ENCODE measurements around the gene NEK1. TPM values are rescaled to one million over a fixed set of nuclear protein-coding genes. Genes with fewer than 3 reads are reported as not detected.
A peak's percentile ranks its signal among the peaks of the same experiment; 100 is the strongest.

The NEK1 gene
- 10 to 100 TPM in 3 of 6 experiments, 1 to 10 TPM in 3; 9.4 to 11.1 (median 10.0) TPM for total RNA-seq (2021; fragmentation: NEBNext Ultra II Directional; extraction: Animal tissue kit (Norgen Biotek cat#: 25700))
- long read RNA-seq, partial matches to known transcripts: 12 of 15 reads
- long read RNA-seq, other reads (novel, unspliced or antisense): 3 of 15 reads

GRCh38 chr4:169611991-169612870 is at the start of gene NEK1:
TSS of gene NEK1 (minus strand) at chr4:169612583. CDS start at chr4:169602630, 9,953 bp downstream.
- Mint-ChIP-seq H3K9me3 (no peaks in the 10 kb centered on the region), H3K4me3 (peak within 1 kb of the TSS; percentile 99), H3K4me1 (ENCODE audit: low read depth) (peaks cover 34% of the 10 kb centered on the region), H3K36me3 (ENCODE audit: low read depth) (no peaks in the 10 kb centered on the region), H3K27me3 (ENCODE audit: insufficient read depth) (no peaks in the 10 kb centered on the region), H3K27ac (peak within 1 kb of the TSS; percentile 100)
- TF ChIP-seq CTCF (IDR thresholded peaks at IDR 0.05): peak; percentile 28; the same call in 1 of the 2 replicates
- peak; percentile 81 for DNase-seq

GRCh38 chr4:169661761-169662160 is 49.4 kb upstream of the NEK1 start:
- Mint-ChIP-seq H3K27ac (peak overlapping the region; percentile 99; the same call in 1 of the 2 replicates), H3K9me3 (no peaks in the 10 kb centered on the region), H3K27me3 (ENCODE audit: insufficient read depth) (no peaks in the 10 kb centered on the region), H3K36me3 (ENCODE audit: low read depth) (peaks cover 7% of the 10 kb centered on the region), H3K4me3 (peak overlapping the region; percentile 92; the same call in 1 of the 2 replicates), H3K4me1 (ENCODE audit: low read depth) (peaks cover 62% of the 10 kb centered on the region)
- DNase-seq: no peak
- no peak for TF ChIP-seq CTCF (IDR thresholded peaks at IDR 0.05)

- Mint-ChIP-seq H3K36me3 (ENCODE audit: low read depth) (no peaks in the 10 kb centered on the region), H3K4me3 (peak overlapping the region; percentile 92), H3K27ac (peak overlapping the region; percentile 99), H3K4me1 (ENCODE audit: low read depth) (peaks cover 62% of the 10 kb centered on the region), H3K9me3 (no peaks in the 10 kb centered on the region), H3K27me3 (ENCODE audit: insufficient read depth) (no peaks in the 10 kb centered on the region)
- TF ChIP-seq CTCF (IDR thresholded peaks at IDR 0.05): no peak
- no peak for DNase-seq
Measured at GRCh38 chr4:169660929-169661328, 48.5 kb upstream of the NEK1 start.

GRCh38 chr4:169659716-169660670 is 47.6 kb upstream of the NEK1 start:
- no peaks in the 10 kb centered on the region for H3K9me3 Mint-ChIP-seq
- H3K27ac Mint-ChIP-seq: peak overlapping the region; percentile 99
- H3K27me3 Mint-ChIP-seq (ENCODE audit: insufficient read depth): no peaks in the 10 kb centered on the region
- H3K4me1 Mint-ChIP-seq (ENCODE audit: low read depth): peaks cover 57% of the 10 kb centered on the region
- TF ChIP-seq CTCF (IDR thresholded peaks at IDR 0.05): no peak
- peak overlapping the region; percentile 92 for H3K4me3 Mint-ChIP-seq
- H3K36me3 Mint-ChIP-seq (ENCODE audit: low read depth): 0 out of 2 replicates have a peak, but pooled peaks cover 4% of the 10 kb centered on the region
- DNase-seq: peak; percentile 99
